K562 (cell line): ENCODE results near the gene ZFP64.

Source experiments
- CHD4 ChIP-seq: fragments of 200-600 bp; sonication (generic); IDR thresholded peaks from 3 replicates; pipeline ENCODE4 v1.6.1; 2012; ENCODE audit warnings: low read depth, mild to moderate bottlenecking, mixed read lengths, low read length, inconsistent platforms; ENCODE audit not compliant: insufficient read depth, insufficient replicate concordance, poor library complexity, severe bottlenecking
- EZH2 ChIP-seq: IDR thresholded peaks from 2 replicates; pipeline ENCODE4 v1.6.1; 2012; ENCODE audit warnings: low read depth, mild to moderate bottlenecking, inconsistent platforms, low read length, borderline replicate concordance
- GABPA ChIP-seq: fragments of 200-800 bp; sonication (Bioruptor generic); conservative IDR thresholded peaks from 2 replicates; pipeline ENCODE4 v1.6.1; 2016; ENCODE audit warnings: low read depth, missing genetic modification characterization, missing compliant biosample characterization
- GATA2 ChIP-seq: sonication (generic); formaldehyde crosslinking; IDR thresholded peaks from 2 replicates; pipeline ENCODE4 v1.4.0; 2020; ENCODE audit warnings: mild to moderate bottlenecking, missing genetic modification reagents
- HDAC1 ChIP-seq, 2 experiments: fragments of 450-650 bp; IDR thresholded peaks; 2 replicates each; pipeline ENCODE4 v1.6.1; 2016 to 2017; ENCODE audit warnings: inconsistent platforms in 1 of 2, mild to moderate bottlenecking in 1 of 2, moderate library complexity in 1 of 2
- RB1 ChIP-seq: fragments of 450-650 bp; IDR thresholded peaks from 2 replicates; pipeline ENCODE4 v1.6.1; 2017; ENCODE audit warnings: low read depth, mild to moderate bottlenecking
- RUNX1 ChIP-seq: sonication (generic); IDR thresholded peaks from 2 replicates; pipeline ENCODE4 v1.6.1; 2016; ENCODE audit warnings: antibody characterized with exemption, low read depth
- TF ChIP-seq, protein P1 (sequence below): sonication (generic); formaldehyde crosslinking; IDR thresholded peaks from 2 replicates; pipeline ENCODE4 v1.8.0; 2022; ENCODE audit warnings: missing genetic modification reagents, mild to moderate bottlenecking, borderline replicate concordance
- TF ChIP-seq, protein P2 (sequence below): fragments of 250-450 bp; sonication (Bioruptor Pico); IDR thresholded peaks from 2 replicates; pipeline ENCODE4 v1.8.0; 2021; ENCODE audit warnings: moderate library complexity, mild to moderate bottlenecking, inconsistent platforms
- TF ChIP-seq, protein P3 (sequence below): fragments of 200-800 bp; sonication (Bioruptor generic); IDR thresholded peaks from 2 replicates; pipeline ENCODE4 v1.6.1; 2016; ENCODE audit warnings: missing genetic modification characterization, missing compliant biosample characterization
- TF ChIP-seq, protein P4 (sequence below): IDR thresholded peaks from 2 replicates; pipeline ENCODE4 v1.6.1; 2016; ENCODE audit warnings: missing genetic modification characterization, missing compliant biosample characterization
- TF ChIP-seq, protein P5 (sequence below): sonication (generic); formaldehyde crosslinking; IDR thresholded peaks from 2 replicates; pipeline ENCODE4 v1.8.0; 2022; ENCODE audit warnings: mild to moderate bottlenecking, low read depth, missing genetic modification reagents
- TF ChIP-seq, protein P6 (sequence below): sonication (generic); formaldehyde crosslinking; IDR thresholded peaks from 2 replicates; pipeline ENCODE4 v1.5.0; 2020; ENCODE audit warnings: missing genetic modification reagents
- TF ChIP-seq, protein P7 (sequence below), 3 experiments: IDR thresholded peaks in 2 of 3; conservative IDR thresholded peaks in 1 of 3; 2 replicates each; pipeline ENCODE4 v1.5.1; 2011 to 2012; ENCODE audit warnings: low read length in 3 of 3, mild to moderate bottlenecking in 3 of 3, control low read depth in 2 of 3, improper control_type of control experiment in 1 of 3, inconsistent platforms in 1 of 3, low read depth in 1 of 3, mixed read lengths in 1 of 3, moderate library complexity in 1 of 3; ENCODE audit not compliant: insufficient read depth in 2 of 3

DNA sequence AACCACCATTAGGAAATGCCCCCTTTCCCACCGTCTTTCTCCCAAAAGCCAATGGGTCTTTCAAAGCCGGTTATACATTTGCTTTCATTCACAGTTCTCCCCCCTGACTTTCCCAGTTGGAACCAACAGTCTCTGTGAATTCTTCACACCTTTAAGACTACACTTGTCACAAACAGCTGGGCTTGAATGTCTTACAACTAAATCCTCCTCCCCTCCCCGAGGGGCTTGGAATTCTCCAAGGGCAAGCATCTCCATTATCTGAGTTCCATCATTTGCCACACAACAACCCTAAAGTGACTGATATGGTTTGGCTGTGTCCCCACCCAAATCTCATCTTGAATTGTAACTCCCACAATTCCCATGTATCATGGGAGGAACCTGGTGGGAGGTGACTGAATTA is 12.9 kb downstream of the ZFP64 start:
- no peak for TF ChIP-seq GATA2 (CRISPR knock-in tag)
- TF ChIP-seq RUNX1, result no peak
- TF ChIP-seq RB1, result no peak
- TF ChIP-seq CHD4, result no peak
- TF ChIP-seq, protein P1, sequence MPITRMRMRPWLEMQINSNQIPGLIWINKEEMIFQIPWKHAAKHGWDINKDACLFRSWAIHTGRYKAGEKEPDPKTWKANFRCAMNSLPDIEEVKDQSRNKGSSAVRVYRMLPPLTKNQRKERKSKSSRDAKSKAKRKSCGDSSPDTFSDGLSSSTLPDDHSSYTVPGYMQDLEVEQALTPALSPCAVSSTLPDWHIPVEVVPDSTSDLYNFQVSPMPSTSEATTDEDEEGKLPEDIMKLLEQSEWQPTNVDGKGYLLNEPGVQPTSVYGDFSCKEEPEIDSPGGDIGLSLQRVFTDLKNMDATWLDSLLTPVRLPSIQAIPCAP (CRISPR knock-in tag), result no peak
- TF ChIP-seq, protein P2, sequence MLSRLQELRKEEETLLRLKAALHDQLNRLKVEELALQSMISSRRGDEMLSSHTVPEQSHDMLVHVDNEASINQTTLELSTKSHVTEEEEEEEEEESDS (CRISPR knock-in tag), result no peak
- TF ChIP-seq, protein P3, sequence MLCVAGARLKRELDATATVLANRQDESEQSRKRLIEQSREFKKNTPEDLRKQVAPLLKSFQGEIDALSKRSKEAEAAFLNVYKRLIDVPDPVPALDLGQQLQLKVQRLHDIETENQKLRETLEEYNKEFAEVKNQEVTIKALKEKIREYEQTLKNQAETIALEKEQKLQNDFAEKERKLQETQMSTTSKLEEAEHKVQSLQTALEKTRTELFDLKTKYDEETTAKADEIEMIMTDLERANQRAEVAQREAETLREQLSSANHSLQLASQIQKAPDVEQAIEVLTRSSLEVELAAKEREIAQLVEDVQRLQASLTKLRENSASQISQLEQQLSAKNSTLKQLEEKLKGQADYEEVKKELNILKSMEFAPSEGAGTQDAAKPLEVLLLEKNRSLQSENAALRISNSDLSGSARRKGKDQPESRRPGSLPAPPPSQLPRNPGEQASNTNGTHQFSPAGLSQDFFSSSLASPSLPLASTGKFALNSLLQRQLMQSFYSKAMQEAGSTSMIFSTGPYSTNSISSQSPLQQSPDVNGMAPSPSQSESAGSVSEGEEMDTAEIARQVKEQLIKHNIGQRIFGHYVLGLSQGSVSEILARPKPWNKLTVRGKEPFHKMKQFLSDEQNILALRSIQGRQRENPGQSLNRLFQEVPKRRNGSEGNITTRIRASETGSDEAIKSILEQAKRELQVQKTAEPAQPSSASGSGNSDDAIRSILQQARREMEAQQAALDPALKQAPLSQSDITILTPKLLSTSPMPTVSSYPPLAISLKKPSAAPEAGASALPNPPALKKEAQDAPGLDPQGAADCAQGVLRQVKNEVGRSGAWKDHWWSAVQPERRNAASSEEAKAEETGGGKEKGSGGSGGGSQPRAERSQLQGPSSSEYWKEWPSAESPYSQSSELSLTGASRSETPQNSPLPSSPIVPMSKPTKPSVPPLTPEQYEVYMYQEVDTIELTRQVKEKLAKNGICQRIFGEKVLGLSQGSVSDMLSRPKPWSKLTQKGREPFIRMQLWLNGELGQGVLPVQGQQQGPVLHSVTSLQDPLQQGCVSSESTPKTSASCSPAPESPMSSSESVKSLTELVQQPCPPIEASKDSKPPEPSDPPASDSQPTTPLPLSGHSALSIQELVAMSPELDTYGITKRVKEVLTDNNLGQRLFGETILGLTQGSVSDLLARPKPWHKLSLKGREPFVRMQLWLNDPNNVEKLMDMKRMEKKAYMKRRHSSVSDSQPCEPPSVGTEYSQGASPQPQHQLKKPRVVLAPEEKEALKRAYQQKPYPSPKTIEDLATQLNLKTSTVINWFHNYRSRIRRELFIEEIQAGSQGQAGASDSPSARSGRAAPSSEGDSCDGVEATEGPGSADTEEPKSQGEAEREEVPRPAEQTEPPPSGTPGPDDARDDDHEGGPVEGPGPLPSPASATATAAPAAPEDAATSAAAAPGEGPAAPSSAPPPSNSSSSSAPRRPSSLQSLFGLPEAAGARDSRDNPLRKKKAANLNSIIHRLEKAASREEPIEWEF (CRISPR knock-in tag), result no peak
- TF ChIP-seq HDAC1 (IDR thresholded peaks at IDR 0.05), result no peak
- TF ChIP-seq, protein P4, sequence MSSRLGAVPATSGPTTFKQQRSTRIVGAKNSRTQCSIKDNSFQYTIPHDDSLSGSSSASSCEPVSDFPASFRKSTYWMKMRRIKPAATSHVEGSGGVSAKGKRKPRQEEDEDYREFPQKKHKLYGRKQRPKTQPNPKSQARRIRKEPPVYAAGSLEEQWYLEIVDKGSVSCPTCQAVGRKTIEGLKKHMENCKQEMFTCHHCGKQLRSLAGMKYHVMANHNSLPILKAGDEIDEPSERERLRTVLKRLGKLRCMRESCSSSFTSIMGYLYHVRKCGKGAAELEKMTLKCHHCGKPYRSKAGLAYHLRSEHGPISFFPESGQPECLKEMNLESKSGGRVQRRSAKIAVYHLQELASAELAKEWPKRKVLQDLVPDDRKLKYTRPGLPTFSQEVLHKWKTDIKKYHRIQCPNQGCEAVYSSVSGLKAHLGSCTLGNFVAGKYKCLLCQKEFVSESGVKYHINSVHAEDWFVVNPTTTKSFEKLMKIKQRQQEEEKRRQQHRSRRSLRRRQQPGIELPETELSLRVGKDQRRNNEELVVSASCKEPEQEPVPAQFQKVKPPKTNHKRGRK (tag), result no peak
- TF ChIP-seq, protein P5, sequence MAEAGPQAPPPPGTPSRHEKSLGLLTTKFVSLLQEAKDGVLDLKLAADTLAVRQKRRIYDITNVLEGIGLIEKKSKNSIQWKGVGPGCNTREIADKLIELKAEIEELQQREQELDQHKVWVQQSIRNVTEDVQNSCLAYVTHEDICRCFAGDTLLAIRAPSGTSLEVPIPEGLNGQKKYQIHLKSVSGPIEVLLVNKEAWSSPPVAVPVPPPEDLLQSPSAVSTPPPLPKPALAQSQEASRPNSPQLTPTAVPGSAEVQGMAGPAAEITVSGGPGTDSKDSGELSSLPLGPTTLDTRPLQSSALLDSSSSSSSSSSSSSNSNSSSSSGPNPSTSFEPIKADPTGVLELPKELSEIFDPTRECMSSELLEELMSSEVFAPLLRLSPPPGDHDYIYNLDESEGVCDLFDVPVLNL (CRISPR knock-in tag), result no peak
- TF ChIP-seq, protein P6, sequence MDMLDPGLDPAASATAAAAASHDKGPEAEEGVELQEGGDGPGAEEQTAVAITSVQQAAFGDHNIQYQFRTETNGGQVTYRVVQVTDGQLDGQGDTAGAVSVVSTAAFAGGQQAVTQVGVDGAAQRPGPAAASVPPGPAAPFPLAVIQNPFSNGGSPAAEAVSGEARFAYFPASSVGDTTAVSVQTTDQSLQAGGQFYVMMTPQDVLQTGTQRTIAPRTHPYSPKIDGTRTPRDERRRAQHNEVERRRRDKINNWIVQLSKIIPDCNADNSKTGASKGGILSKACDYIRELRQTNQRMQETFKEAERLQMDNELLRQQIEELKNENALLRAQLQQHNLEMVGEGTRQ (CRISPR knock-in tag), result no peak
- no peak for TF ChIP-seq EZH2
- no peak for TF ChIP-seq GABPA (tag)
- TF ChIP-seq, protein P7, sequence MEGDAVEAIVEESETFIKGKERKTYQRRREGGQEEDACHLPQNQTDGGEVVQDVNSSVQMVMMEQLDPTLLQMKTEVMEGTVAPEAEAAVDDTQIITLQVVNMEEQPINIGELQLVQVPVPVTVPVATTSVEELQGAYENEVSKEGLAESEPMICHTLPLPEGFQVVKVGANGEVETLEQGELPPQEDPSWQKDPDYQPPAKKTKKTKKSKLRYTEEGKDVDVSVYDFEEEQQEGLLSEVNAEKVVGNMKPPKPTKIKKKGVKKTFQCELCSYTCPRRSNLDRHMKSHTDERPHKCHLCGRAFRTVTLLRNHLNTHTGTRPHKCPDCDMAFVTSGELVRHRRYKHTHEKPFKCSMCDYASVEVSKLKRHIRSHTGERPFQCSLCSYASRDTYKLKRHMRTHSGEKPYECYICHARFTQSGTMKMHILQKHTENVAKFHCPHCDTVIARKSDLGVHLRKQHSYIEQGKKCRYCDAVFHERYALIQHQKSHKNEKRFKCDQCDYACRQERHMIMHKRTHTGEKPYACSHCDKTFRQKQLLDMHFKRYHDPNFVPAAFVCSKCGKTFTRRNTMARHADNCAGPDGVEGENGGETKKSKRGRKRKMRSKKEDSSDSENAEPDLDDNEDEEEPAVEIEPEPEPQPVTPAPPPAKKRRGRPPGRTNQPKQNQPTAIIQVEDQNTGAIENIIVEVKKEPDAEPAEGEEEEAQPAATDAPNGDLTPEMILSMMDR (IDR thresholded peaks at IDR 0.05 in 2 of 3, conservative IDR thresholded peaks at IDR 0.05 in 1 of 3; ENCODE audit: insufficient read depth in 2 of 3, low read depth in 1 of 3, low read length in 3 of 3), result no peak
